HG03064 (cell line): ENCODE results near the gene ENDOV.

Experiments used
- ATAC-seq: cut with Tn5 transposase; IDR thresholded peaks from one replicate; pipeline ENCODE4 v1.9.1; 2021; ENCODE audit warnings: low read depth; ENCODE audit not compliant: unreplicated experiment

The ENDOV gene

DNA sequence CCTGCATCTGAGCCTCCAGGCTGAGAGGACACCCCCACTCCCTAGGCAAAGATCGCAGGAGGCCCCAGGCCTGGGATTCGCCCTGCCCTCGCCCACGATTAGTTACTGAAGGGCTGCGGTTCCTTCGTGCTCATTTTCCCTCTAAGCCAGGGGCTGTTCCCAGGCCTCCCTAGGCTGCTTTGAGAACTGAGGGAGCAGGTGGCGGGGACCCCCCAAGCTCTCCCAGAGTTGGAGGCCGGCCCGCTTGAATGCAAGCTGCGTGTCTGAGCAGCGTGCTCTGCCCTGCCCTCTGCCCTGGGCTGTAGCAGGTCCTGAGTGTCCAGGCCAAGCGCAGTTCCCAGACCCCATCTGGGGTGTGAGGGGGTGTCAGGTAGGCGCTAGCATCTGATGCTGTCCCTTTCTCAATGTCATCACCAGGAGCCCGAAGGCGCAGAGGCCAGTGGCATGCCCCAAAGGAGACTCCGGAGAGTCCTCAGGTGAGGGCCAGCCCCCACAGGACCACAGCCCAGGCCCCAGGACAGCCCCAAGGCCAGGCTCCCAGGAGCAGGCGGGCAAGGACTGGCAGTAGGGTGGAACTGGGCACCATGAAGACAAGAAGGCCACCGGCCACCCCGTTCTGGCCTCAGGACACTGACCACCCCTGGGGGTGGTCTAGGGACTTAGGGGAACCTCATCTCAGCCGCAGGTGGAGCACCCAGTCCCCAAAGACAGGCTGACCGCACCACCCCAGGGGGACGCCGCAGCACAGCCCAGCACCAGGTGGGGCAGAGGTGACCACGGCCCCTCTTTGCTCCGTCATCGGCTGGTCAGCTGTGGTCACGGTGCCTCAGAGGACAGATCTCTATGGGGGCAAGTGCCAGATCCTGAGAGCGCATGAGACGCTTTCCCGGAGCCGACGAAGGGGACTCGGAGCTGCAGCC is 14.6 kb downstream of the ENDOV start:
- ATAC-seq, result no peak

- no peak for ATAC-seq
These were observed 15.7 kb downstream of the ENDOV start for GRCh38 chr17:80430446-80431245.

DNA sequence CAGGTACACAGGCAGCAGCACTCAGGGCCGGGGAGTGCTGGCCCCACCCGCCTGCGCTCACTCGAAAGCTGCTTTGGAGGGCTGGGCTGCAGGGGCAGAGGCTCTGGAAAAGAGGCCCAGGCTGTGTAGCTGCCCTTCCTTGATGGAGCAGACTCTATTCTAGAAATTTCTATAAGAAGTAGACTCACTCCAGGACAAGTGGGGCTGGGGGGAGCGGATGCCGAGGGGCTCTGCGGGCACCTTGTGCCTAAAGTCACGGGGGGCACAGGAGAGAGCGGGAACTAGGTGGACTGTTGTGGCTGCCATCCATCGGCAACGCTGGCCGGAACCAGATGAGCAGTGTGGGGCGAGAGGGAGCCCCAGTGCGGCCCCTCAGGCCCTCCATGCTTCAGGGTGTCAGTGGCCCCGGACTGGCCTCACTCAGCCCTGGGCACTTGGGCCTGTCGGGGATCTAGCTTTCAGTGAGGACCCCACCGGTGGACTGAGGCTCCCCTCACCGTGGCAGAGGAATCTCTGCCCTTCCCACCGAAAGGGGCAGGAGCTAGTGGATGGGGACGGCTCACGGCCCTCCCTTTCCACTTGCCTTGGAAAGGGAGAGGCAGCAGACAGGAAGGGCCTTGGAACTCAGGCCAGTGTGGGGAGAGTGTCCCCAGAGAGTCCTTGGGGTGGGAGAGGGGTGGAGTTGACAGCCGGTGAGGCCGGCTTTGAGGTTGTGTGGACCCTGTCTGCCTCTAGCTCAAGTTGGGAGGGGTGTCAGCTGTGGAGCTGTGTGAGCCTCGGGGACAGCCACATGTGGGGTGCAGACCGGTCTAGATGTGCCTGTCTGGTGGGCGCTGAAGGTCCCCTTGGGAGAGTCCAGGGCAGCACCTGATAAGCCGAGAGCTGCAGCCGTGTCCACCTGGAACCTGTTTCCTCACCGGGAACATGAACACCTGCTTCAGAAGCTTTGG is 16.6 kb downstream of the ENDOV start:
- ATAC-seq, result no peak

DNA sequence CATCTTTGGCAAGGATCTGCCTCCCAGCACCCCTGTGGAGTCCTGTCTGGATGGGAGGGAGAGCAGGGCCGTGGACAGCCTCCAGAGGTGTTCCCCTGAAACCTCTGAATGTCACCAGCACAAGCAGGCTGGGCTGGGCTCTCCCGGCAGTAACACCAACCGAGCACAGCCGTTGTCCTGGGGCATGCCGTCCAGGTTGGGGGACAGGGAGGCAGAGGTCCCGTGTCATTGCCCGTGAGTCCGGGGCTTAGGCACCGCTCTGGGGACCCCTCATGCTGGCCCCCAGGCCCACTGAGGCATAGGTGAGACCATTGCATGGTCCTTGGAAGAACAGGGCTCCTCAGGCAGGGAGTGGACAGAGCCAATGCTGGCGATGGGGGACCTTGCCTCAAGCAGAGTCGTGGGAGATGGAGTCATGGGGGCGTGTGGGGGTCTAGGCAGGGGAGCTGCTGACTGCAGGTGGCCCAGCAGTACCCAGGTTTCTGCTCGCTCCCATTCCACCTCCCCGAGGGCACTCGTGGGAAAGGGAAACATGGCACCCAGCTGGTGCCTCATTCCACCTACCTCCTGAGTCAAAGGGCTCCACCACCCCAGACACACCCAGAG is 17.5 kb downstream of the ENDOV start:
- ATAC-seq, result no peak

DNA sequence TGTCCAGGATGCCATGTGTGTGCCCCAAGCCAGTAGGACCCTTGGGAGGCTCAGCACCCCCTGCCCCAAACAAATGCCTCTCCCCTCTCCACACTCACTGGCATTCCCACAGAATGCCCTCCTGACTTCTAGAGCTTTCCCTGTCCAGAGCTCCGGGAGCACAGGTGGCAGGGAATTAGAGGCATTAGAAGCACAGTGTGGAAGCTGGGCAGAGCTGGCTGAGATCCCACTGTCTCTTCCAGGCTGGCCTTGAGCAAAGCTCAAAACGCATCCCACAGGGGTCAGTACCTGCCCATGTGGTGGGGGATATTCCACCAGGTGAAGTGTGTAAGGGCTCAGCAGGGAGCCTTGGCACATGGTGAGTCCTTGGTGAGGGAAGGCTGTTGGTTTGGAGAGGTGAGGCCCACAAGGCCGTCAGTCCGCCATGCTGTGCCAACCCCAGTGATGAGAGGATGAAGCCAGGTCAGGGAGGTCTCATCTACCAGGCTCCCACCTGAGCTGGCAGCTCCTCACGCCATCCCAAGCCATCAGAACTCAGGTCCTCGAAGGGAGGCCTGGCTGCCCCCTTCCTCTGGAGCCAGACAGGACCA is 18.1 kb downstream of the ENDOV start:
- no peak for ATAC-seq

- no peak for ATAC-seq
These were observed 19.1 kb downstream of the ENDOV start for GRCh38 chr17:80433916-80434666.

GRCh38 chr17:80437532-80437931 is 22.6 kb downstream of the ENDOV start:
- no peak for ATAC-seq

DNA sequence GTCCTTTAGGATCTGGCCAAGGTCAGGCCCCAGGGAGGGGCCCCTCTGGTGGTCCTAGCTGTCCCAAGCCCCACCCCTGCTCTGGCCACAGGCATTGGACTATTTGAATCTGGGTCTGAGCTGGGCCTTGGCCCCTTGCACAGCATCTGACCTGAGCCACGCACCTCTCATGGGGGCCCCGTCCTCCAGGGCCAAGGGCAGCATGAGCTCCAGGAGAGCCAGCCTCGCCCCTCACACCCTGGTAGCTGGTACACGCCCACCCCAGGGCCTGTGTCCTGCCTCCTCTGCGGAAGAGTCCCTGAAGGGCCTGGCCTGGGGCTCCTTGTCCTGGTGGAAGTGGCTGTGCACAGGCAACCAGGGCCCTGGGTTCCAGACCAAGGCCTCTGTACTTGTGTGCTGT is 23.8 kb downstream of the ENDOV start:
- ATAC-seq, result no peak

- ATAC-seq, result no peak
These were observed 24.5 kb downstream of the ENDOV start for GRCh38 chr17:80439499-80439898.

DNA sequence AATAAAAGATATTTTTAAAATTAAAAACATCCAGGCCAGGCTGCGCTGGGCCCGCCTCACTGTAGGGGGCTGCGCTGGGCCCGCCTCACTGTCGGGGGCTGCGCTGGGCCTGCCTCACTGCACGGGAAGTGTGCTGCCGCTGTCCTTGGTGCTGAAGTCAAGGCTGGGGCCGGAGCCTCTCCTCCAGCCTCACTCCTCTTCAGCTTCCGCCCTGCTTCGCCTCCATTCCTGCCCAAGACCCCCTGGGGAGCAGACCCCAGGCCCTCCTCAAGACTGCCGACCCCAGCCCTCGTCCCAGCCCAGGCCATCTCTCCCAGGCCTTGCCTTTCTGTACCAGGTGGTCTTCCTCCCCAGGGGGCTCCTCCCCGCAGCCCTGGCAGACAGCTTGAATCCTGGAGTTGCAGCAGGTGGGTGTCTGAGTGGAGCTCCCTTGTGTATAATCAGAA is 26.2 kb downstream of the ENDOV start:
- ATAC-seq, result no peak

DNA sequence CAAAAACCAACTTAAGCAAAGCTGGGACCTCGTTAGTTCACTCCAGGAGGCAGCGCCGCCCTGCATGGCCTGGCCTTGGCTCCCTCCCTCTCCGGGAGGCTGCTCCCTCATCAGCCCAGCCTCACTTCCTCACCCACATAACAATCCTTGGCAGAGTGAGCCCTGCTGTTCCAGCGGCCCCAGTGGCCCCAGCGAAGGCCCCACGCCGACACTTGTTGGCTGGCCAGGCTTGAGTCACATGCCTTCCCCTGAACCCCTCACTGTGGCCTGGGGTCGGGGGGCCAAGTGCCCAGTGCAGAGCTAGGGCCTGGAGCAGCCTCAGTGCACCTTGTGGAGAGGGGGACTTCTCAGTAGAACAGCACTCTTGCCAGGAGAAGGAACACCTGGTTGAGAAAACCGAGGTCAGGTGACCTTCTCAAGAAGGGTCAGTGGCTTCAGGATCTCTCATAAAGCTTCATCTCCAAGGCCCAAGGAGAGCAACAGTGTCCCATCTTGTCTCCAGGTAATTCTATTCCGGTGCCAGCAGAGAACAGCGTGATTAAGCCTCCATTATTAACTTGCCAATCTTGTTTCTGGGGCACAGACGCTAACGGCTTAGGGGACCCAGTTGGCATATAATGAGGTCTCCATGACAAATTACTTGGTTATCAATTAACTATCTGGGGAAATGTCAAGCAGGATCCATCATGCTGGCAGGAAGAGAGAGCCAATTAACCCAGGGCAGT is 26.8 kb downstream of the ENDOV start:
- ATAC-seq, result no peak

DNA sequence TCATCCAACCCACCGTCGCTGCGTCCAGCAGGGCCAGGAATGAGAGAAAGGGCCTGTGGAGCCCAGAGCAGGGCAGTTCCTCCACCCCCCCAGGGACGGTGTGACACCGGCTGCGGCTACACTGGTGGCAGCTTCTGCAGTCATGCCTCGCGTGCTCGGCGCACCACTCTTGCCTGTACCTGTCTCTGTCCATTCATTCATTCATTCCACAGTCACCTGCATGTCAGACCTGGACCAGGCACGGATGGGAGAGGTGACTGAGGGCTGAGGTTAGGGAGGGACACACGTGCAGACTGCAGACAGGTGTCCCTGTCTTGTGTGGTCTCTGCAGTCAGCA is 27.3 kb downstream of the ENDOV start:
- ATAC-seq, result no peak

DNA sequence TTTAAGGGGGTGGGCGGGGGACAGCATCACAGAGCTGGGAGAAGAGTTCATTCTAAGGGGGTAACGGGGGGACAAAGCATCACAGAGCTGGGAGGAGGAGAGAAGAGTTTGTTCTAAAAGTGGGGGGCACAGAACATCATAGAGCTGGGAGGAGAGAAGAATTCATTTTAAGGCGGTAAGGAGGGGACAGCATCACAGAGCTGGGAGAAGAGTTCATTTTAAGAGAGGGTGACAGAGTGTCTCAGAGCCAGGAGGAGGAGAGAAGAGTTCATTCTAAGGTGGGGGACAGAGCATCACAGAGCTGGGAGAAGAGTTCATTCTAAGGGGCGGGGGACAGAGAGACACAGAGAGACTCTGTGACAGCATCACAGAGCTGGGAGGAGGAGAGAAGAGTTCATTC is 27.8 kb downstream of the ENDOV start:
- ATAC-seq, result no peak

DNA sequence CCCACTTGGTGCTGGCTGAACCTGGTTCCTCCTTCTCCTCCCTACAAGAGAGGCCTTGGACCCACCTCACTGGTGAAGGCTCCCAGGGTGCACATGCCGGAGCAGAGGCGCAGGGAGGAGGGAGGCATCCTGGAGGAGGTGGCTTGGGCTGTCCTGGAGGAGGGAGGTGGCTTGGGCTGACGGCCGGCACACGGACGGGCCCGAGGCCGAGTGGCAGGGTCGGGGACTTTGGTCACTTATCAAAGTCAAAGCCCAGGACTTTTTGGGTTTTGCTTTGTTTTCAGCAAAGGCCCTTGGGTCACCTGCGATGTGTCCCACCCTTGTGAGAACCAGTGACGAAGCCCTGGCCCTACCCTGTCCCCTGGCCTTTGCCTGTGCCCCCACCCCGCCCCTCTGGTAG is 28.5 kb downstream of the ENDOV start:
- no peak for ATAC-seq

- ATAC-seq, result no peak
These were observed 29.1 kb downstream of the ENDOV start for GRCh38 chr17:80443916-80444643.

DNA sequence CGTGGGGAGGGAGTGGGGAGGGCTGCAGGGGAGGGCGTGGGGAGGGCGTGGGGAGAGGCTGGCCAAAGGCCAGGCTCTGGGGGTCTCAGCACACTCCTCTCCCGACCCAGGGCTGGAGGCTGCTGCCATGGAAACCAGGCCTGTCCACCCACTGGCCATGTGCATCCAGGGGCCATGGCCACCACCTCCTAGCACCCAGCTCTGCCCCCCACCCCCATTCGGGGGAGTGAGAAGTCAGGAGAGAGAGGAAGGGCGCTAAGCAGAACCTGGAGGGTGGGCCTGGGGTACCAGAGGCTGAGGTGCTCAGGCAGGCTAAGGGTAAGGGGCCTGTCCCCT is 29.6 kb downstream of the ENDOV start:
- no peak for ATAC-seq

DNA sequence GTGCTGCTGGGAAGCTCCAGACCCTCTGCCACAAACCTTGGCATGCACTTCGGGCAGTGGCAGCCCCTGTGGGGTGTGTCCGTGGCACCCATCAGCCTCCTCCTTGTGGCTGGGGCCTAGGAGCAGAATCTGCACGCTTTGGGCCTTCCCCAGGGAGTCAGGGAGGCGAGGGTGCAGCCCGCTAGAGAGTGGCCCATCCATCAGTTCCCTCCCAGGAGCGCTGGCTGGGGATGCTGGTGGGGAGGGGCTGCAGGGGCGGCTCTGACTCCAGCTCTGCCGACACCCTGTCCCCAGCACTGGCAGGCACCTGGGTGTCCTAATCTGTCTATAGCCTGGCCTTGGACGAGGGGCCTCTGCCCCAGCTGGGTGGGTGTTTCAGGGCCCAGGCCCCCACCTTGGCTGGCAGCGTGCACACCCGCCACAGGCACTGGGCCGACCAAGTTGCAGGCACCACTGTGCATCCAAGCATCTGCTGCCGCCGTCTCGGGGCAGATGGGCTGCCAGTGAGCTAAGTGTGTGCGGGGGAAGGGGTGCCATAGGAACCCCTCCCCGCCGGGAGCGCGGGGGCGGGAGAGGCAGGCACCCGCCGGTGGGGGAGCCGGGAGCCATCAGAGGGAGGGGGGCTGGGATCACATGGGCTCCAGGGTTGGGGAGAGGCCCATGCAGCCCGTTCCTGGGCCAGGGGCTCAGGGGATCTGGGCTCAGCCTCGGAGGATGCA is 30.2 kb downstream of the ENDOV start:
- no peak for ATAC-seq
